Inflammatory macrophage treated with lipopolysaccharide for 4 hours (primary cell): Measurements from ENCODE around the gene CD38.

Experiments
- DNase-seq: peaks from one replicate; pipeline ENCODE4 v3.0.0-alpha.2; 2020

The CD38 gene

DNA sequence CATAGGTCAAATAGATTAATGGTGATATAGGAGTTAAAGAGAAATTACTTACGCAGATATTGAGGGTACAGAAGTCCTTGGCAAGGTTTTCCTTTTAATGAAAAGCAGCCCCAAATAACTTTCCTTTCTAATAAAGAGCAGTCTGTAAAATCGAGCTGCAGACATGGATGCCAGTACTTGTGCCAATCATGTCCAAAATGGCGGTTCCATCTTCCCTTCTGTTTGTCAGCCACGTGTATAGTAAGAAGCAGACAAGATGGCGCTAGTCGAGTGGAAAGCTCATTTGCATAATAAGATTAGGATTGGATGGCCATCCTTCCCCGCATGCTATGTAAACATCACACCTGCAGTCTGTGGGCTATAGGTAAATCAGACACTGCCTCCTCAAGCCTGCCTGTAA, 92.0 kb downstream of the CD38 start:
- no peak for DNase-seq

DNA sequence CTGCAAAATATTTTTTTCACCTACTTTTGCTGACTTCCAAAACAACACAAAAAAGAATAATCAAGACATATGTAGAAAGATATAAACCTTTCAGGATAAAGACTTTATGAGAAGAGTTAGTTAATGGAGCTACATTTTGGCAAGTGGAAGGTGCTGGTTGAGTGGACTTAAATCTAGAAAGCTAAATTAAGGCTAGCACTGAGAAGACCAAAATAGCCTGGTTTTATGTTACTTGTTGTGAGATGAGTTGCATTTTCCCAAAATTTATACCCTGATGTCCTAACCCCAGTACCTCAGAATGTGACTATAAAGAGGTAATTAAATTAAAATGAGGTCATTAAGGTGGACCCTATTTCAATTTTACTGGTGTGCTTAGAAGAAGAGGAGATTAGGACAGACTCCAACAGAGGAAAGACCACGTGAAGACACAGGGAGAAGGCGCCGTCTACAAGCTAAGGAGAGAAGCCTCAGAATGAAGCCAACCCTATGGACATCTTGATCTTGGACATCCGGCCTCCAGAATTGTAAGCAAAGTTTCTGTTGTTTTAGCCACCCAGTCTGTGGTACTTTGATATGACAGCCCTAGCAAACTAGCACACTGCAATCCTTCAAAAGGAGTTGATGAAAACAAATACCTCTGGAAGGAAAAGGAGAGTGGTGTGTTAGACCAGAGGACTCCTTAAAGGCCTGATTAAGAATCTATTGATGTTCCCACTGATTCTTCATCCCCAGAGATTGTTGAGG, 93.0 kb downstream of the CD38 start:
- no peak for DNase-seq

DNA sequence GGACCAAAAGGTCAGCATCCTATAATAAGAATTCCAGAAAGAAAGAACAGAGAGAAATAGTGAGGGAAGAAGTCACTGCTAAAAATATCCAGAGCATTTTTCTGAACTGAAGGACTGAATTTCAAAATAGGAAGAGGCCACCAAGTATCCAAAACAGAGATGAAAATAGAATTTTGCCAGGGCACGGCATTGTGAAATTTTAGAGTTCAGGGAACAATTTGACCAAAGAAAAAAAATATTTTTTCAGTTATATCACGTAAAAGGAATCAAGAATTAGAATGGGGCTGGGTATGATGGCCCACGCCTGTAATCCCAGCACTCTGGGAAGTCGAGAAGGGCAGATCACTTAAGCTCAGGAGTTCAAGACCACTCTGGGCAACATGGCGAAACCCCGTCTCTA, 95.0 kb downstream of the CD38 start:
- DNase-seq = no peak

DNA sequence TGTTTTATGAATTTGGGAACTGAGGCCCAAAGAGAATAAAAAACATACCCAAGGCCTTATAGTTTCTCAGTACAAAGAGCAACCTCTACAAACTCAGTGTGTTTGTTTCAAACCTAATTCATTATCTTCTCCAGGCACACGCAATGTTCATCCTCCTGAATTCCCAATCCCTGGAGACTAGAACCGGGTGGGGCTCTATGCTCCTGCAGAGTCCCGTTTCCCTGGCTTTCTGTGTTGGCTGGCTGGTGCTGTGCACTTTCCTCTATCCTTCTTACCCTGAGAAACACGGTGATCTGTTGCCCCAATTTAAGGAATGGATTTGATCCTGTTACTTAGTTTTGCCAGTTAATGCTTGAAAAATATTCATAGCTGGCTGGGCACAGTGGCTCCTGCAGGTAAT, 96.5 kb downstream of the CD38 start:
- DNase-seq = no peak

DNA sequence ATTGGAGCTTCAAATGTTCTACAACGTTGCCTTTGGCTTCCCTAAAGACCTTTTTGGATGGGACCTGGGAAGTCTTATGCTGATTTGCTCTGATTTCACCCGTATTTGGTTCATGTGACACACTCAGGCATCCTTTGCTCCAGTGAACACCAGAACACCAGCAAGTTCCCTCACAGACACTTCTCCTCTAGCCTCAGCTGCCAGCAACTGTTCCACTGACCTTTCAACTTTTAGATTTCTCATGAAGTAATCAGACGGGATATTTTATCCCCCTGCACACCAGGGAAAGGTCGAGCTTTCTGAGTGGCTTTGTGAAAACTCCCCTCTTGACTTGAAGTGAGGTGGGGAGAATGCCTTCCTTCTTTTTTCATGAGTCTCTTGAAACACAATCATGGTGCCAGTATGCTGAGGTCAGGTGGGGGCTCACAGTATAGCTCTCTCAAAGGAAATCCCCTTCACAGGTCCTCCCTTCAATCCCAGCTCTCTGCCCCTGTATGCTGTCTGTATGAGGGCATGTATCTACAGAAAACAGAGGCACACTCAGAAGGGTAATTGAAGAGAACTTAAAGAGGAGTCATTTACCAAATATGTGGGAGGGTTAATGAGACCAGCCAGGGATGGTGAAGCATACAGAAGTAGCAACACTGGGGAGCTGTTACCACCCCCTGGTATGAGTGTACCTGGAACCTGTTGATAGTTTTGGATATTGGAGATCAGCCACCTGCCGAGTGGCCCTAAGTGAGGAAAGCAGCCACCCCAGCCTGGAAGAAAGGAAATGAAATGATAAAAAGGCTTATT, 97.7 kb downstream of the CD38 start:
- no peak for DNase-seq

DNA sequence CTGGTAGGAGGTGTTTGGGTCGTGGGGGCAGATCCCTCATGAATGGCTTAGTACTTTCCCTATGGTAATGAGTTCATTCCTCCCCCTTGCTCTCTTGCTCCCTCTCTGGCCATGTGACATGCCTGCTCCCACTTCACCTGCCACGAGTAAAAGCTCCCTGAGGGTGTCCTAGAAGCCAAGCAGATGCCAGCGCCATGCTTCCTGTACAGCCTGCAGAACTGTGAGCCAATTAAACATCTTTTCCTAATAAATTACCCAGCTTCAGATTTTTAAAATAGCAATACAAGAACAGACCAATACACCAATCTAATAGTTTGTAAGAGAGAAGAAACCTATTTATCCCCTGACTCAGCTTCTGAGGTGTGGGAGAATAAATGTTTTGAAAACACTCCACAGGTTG, 99.9 kb downstream of the CD38 start:
- no peak for DNase-seq

DNA sequence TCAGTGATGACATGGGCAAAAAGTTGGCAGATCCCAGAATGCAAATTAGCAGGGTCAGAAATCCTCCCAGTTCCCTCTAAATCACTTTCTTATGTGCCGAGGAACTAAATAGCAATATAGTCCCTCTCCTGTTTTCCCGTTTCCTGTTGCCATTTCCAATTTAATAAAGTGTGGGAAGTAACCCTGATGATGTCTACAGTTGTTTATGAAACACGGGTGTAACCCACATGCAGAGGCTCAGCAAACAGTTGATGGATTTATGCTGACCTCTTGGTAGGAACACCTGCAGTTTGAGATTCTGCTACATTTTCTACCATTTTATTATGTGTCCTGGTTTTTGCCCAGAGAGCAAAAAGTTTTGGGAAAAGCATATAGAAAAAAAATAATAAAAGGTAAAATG, 103.7 kb downstream of the CD38 start:
- no peak for DNase-seq

DNA sequence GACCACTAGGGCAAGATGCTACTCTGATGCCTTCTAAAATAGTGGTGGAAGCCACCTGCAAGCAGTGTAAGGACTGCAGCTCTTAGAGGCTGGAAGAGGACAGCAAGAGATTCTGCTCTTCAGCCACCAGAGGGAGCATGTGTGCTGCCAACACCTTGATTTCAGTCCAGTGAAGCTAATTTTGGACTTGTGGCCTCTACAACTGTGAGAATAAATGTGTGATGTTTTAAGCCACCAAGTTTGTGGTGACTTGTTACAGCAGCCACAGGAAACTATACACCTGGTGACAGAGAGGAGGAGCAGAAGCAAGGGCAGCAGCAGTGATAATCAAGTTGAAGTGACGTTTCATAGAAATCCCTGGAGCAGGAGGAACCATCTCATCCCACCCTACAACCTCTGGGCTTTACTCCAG, 104.6 kb downstream of the CD38 start:
- peak; percentile 75 for DNase-seq

DNA sequence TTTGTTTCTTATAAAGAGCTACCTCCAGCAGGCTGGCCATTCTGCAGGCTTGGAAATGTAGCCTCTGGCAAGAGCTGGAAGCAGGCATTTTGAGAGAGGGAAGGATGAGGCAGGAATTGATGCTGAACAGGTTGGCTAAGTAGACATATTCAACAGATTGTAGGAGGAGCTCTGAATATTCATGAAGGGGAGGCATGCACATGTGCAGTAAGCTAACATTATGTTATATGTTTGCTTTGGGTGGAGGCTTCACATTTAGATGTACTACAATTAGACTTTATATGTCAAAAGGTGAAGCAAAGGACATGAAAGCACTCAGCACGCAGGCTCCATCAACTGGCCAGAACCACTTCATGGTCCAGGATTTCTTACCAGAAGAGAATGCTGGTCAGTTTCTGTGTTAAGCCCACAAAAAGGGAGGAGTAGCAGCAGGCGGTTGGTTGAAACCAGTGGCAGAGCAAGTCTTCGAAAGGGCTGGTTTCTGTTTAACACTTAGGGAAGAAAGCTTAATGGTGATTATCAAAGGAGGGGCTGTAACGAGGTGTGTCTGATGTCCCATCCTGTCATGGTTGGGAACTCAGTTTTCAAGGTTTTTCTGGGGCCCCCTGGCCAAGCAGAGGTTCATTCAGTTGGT, 105.6 kb downstream of the CD38 start:
- no peak for DNase-seq

DNA sequence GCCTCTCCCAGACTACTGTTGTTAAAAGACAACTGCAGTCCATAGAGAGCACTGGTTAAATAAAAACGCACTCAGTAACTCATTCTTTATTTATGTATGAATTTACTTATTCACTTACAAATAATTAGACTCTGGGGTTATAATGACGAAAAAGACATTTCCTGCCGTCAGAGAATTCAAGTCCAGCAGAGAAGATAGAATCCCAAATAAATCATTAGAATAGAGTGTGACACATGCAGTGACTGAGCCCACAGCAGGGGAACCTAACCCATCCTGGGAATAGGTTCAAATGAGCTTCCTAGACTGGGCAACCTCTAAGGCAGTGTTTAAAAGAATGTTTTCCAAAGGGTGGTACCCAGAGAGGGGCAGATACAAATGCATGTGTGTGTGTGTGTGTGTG, 106.5 kb downstream of the CD38 start:
- DNase-seq = no peak

DNA sequence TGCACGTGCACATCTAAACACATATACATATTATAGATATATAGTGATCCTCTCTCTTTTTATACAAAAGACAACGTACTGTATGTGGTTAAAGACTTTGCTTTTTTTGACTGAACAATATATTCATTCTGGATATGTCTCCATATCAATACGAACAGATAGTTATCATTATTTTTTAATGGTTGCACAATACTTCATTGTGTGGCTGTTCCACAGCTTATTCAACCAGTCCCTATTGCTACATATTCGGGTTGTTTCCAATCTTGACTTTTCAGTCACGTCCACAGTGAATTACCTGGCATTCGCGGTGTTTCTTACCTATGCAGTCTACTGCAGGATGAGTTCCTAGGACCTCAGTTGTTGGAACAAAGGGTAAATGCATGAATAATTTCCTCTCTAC, 107.3 kb downstream of the CD38 start:
- DNase-seq = no peak

DNA sequence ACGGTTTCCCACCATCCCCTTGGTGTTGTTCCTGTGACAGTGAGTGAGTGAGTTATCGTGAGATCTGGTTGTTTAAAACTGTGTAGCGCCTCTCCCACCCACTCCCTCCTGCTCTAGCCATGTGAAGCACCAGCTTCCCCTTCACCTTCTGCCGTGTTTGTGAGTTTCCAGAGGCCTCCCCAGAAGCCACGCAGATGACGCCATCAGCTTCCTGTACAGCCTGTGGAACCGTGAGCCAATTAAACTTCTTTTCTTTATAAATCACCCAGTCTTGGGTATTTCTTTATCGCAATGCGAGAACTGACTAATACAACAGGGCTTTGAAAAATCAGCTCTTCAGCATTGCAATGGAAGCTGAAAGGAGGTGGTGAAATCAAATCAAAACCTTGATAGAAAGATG, 110.4 kb downstream of the CD38 start:
- peak; percentile 33 for DNase-seq

DNA sequence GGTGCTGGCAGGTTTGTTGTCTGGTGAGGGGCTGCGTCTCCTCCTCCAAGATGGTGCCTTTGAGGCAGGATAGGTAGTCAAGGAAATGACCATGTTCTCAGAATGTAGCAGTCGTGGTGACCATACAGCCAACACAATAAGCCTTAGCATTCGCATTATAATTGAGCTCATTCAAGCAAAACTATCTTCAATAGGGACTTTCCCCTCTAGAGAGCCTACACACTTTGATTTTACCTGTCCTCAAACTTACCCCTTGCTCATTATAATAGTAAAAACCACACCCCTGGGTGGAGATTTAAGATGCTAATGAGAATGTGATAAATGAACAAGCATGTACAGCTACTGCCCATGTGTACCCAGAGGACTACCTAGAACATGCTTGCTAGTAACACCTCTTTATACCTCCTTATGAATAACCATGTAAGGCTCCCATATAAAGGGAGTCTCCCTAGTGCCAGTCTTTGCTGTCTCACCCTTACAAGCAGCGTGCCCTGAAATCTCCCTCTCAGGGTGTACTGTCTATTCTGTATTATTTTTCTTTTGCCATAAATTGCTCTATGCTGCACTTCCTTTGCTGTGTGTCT, 112.2 kb downstream of the CD38 start:
- no peak for DNase-seq

DNA sequence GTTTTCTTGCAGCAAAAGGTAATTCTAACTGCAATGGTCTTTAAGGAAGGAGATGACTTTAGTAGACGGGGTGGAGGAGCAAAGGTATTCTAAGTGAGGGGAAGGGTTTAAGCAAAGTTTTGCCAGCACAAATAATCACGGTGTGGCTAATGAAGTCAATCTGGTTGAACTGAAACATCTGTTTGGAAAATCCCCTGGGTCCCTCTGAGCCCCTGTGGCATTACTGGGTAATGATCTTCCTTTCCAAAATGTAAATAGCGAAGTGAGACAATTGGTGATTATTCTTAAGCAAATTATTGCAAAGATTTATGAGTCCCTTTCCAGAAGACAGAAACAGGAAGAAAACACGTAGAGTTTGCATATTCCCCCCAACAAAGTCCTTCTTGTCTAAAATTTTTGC, 113.2 kb downstream of the CD38 start:
- no peak for DNase-seq

DNA sequence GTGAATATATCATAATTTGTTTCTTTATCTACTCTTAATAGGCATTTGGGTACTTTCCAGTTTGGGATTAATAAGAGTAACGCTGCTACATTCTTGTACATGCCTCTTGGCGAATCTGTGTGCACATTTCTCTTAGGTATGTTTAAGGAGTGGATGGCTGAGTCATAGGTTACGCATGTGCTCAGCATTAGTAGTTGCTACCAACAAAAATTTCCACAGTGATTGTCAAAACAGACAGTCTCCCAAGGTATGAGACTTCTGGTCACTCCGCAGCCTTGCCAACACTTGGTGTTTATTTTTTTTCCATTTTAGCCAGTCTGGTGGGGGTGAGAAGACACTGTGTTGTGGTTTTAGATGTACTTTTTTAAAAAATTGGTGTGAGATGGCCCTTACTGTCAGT, 115.8 kb downstream of the CD38 start:
- no peak for DNase-seq

DNA sequence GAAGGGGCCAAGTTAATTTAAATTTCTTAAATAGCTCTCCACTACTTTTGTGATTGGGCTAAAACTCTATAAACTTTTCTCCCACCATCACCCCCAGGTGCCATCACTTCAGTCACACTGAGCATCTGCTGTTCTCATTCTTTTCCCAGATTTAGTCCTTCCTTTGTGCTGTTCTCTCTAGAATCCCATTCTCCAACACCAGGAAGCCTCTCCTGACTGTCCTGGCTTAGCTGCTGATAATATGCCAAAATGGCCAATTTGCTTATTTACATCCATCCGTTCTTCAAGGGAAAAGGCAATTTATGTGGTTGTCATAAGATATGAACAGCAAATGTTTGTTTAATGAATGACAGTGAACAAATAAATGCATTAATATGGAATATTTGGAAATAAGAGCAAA, 116.3 kb downstream of the CD38 start:
- no peak for DNase-seq

DNA sequence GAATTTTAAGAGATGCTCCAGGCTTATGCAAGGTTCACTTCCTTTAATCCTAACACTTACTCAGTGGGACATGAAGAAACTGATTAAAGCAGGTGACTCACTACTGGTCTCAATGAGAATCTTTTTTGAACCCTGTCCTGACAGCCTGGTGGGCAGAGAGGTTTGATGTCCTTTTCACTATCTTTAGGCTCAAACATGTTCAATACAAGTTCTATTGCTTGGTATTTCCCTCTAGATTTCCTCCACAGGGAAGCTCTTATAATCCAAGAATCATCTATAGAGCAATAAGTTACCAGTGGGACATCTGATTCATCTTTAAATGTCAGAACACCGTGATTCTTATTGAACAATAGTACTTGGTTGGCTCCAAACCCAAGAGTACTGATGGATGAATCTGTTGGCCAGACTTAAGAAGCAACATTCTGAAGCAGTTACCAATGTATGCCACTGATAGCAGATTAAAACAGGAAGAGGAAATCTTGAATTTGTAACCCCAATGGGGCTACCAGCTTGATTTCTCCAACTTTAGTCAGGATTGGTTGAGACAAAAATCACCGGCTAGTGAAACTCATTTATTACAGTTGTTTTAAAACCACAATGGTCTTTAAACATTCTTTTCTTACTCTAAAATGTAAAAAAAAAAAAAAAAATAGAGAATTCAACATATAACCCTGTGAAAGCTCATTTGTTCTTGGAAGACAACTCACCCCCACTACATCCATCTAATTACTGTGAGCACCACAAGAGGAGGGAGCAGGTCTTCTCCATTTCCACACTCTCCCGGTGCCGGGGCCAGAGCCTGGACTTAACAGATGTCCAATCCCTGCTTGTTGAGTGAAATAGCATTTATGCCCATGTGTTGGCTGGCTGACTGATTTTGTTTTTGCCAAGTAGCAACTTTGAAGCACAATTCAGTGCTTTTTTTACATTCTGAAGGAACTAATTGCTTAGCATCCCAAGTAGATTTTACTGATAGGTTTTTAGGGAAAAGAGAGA, 117.1 kb downstream of the CD38 start:
- DNase-seq = peak; percentile 70

DNA sequence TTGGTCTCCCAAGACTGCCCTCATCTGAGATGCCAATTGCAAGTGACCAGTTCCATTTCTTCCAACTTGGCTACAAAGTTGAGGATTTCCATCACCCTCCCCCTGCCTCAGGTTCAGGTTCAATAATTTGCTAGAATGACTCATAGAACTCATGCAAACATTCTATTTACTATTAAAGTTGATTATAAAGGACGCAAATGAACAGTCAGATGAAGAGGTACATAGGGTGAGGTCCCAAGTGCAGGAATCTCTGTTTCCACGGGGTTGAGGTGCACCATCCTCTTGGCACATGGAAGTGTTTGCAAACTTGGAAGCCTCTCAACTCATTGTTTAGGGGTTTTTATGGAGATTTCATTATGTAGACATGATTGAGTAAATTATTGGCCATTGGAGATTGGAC, 119.4 kb downstream of the CD38 start:
- DNase-seq = no peak

DNA sequence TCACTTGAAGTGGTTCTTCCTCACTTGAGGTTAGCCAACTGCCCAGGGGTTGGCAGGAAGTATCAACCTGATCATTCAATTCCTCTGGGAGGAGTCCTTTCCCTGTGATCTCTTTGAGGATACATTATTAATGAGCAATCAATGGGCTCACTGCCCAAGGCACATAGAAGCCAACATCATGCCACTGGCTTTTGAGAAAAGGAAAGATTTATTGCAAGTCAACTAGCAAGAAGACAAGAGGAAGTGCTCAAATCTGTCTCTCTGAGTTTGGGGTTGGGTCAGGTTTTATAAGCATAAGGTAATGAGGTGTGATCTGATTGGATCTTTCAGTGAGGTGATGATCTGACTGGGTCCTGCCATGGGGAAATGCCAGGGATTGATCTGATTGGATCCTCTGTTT, 120.8 kb downstream of the CD38 start:
- DNase-seq = no peak

DNA sequence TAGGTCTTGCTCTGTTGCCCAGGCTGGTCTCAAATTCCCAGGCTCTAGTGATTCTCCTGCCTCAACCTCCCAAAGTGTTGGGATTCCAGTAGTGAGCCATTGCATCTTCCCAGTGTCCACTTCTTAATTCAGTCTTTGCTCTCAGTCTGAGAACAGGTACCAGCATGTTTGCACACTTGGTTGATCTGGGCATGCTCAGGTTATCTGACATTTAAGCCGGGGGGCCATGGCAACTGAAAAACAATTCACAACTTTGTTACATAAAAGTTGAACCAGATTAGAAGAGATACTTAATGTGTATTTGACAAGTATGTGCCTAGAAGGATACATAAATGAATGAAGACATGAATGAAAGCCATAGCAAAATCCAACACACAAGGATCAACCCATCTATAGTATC, 121.4 kb downstream of the CD38 start:
- no peak for DNase-seq

DNA sequence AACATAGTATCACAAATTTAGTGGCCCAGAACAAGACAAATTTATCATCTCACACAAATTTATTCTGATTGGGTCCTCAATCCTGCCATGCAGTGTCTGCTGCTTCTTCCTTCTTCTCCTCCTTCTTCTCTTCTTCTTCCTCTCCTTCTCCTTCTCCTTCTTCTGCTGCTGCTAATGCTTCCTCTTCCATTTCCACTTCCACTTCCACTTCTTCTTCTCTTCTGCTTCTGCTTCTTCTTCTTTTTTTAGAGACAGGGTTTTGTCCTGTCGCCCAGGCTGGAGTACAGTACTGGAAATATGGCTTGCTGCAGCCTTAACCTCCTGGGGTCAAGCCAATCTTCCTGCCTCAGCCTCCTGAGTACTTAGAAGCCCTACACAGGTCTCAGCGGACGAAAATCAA, 122.9 kb downstream of the CD38 start:
- peak; percentile 59 for DNase-seq

DNA sequence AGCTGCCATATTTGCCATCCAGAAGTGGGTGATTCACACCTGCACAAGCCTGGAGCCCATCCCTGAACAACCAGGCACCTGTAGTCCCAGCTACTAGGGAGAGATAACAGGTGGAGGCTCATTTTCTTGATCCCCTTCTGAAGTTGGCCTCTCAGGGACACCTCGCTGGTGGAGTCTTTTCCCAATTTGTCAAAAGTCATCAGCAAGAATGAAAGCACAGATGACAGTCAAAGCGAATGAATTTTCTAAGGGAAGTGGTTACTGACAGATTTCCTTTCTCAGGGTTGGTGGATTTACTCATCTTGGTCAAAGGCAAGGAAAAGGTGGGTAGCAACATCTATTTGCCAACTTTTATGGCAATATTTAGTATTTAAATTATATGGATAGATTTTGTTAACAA, 123.9 kb downstream of the CD38 start:
- DNase-seq = peak; percentile 81

DNA sequence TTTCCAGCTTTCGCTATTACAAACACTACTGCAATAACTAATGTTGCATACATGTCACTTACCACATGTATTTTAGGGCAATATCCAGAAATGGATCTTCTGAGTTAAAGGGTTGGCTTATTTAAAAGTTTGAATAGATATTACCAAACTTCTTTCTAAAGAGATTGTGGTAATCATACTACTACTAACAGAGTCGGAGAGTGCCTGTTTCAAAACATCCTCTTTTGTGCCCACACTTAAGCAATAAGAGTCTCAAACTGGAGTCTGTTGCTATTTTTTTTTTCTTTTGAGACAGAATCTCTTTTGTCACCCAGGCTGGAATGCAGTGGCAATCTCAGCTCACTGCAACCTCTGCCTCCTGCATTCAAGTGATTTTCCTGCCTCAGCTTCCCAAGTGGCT, 124.6 kb downstream of the CD38 start:
- peak; percentile 92 for DNase-seq
